Hindlimb muscle (tissue), 1 donor: ENCODE results near the gene INHBC. TPM values are rescaled to one million over a fixed set of nuclear protein-coding genes. Genes with fewer than 3 reads are reported as not detected.

Experiments
- DNase-seq: peaks from one replicate; pipeline ENCODE4 v3.0.0-alpha.2; 2013
- polyA plus RNA-seq: library from polyadenylated mRNA; unstranded; fragments of 120-200 nt; gene quantifications from one replicate; pipeline ENCODE4 v1.2.1, GENCODE V29; 2013; ENCODE audit not compliant: insufficient read length

The INHBC gene
- polyA plus RNA-seq, 1 donor: not detected

DNA sequence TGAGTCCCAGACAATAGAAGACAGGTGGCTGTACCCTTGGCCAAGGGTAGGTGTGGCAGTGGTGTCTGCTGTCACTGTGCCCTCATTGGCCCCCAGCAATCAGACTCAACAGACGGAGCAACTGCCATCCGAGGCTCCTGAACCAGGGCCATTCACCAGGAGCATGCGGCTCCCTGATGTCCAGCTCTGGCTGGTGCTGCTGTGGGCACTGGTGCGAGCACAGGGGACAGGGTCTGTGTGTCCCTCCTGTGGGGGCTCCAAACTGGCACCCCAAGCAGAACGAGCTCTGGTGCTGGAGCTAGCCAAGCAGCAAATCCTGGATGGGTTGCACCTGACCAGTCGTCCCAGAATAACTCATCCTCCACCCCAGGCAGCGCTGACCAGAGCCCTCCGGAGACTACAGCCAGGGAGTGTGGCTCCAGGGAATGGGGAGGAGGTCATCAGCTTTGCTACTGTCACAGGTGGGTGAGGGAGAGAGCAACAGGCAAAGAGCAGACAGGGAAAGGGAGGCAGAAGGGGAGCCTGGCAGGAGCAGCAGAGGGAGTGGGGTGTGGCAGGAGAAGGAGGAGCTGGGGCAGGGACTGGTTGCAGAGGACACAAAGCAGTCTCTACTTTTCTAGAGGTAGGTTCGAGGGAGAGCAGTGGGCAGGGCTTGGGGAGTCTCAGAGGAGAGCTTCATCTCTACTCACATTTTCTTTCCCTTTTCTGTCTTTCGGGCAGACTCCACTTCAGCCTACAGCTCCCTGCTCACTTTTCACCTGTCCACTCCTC lies 21.0 kb downstream of the INHBC start:
- DNase-seq: no peak

DNA sequence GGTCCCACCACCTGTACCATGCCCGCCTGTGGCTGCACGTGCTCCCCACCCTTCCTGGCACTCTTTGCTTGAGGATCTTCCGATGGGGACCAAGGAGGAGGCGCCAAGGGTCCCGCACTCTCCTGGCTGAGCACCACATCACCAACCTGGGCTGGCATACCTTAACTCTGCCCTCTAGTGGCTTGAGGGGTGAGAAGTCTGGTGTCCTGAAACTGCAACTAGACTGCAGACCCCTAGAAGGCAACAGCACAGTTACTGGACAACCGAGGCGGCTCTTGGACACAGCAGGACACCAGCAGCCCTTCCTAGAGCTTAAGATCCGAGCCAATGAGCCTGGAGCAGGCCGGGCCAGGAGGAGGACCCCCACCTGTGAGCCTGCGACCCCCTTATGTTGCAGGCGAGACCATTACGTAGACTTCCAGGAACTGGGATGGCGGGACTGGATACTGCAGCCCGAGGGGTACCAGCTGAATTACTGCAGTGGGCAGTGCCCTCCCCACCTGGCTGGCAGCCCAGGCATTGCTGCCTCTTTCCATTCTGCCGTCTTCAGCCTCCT lies 21.6 kb downstream of the INHBC start:
- no peak for DNase-seq

DNA sequence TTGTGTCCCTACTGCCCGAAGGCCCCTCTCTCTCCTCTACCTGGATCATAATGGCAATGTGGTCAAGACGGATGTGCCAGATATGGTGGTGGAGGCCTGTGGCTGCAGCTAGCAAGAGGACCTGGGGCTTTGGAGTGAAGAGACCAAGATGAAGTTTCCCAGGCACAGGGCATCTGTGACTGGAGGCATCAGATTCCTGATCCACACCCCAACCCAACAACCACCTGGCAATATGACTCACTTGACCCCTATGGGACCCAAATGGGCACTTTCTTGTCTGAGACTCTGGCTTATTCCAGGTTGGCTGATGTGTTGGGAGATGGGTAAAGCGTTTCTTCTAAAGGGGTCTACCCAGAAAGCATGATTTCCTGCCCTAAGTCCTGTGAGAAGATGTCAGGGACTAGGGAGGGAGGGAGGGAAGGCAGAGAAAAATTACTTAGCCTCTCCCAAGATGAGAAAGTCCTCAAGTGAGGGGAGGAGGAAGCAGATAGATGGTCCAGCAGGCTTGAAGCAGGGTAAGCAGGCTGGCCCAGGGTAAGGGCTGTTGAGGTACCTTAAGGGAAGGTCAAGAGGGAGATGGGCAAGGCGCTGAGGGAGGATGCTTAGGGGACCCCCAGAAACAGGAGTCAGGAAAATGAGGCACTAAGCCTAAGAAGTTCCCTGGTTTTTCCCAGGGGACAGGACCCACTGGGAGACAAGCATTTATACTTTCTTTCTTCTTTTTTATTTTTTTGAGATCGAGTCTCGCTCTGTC lies 22.3 kb downstream of the INHBC start:
- no peak for DNase-seq

DNA sequence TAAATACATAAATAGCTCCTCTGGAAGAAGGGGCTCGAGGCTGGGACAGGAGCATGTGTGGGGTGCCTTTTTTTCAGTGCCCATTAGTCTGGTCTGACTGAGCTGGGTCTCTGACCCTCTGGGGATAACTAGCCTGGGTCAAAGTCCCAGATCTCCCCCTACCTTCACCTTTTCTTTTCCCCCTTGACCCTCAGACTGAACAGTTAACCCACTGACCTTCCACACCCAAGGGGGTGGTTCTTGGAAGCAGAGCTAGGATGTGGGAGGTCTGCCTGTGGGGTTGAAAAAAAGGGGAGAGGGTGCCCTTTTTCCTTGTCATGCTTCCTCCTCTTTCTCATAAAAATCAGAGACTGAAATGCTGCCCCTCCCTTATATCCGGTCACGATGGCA lies 24.1 kb downstream of the INHBC start:
- no peak for DNase-seq

DNA sequence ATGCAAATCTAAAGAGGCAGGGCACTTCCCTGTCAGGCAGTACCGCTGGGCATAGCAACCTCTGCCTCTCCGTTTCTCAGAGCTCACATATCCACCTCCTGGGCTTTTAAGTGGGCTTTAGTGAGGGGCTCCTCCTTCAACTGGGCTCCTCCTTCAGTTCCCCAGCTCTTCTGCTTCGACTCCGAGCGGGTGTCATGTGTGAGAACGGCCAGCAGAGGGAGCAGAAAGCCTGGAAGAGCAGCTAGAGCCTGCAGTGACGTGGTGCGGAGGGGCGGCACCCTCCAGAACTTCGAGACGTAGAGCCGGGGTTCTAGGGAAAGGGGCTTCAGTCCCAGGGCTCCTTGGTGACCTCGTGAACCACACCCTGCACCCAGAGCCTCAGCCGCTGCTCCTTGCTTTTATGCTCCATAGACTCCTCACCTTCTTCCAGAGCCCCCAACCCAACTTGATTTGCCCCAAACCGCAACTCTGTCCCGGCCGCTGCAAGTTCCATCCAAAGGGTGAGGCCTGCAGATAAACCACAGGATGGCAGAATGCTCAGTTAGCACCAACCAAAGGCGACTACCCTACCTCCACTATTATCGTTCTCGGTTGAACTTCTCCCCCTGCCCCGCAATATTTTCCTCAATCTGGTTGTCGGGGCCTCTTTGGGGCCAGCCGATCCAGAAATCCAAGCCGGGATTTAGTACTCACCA lies 24.6 kb downstream of the INHBC start:
- peak; percentile 96 for DNase-seq

DNA sequence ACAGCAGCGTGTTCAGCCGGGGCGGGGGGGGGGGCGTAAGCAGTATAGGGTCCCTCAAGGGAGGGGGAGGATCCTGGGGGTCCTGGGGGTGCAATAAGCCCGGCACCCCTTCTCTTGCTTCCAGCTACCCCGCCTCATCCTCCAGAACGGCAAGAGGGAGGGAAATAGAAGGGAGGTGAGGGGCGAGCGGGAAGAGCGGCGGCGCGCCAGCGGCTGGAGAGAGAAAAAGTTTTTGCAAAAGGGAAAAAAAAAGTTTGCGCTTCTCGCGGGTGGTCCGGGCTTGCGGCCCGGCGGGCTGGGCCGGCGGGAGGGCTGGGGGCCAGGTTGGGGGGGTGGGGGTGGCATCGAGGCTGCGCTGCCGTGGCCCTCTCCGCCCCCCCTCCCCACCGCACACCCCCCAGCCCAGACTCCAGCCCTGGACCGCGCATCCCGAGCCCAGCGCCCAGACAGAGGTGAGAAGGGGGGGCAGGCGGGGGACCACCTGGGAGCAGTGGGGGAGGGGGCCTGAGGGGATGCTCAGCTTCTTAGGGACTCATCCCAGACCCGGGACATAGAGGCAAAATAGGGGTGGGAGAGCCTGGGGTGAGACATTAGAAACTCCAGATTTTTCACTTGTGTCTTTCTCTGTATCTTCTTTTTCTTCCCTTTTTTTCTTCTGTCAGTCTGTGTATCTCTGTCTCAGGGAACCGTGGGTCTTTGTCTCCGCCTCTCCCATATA lies 25.3 kb downstream of the INHBC start, which contains the start of gene GLI1:
Gene GLI1 (plus strand): TSS at position 36 of the 718 bp plus-strand sequence. CDS start 3,907 bp downstream, outside the sequence.
- no peak for DNase-seq

DNA sequence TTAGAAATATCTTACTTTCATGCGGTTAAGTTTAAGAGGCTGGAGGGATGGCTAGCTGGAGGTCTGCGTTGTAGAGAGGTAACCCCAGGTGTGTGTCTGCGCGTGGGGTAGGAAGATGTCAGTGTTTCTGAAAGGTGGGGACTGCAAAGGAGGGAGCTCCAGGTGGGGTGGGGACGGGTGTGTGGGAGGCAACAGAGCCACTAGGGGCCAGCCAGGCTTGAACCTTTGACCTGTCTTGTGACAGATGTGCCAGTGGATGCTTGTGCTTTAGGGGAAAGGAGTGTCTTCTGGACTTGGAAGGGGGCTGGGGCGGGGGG lies 25.8 kb downstream of the INHBC start:
- no peak for DNase-seq

DNA sequence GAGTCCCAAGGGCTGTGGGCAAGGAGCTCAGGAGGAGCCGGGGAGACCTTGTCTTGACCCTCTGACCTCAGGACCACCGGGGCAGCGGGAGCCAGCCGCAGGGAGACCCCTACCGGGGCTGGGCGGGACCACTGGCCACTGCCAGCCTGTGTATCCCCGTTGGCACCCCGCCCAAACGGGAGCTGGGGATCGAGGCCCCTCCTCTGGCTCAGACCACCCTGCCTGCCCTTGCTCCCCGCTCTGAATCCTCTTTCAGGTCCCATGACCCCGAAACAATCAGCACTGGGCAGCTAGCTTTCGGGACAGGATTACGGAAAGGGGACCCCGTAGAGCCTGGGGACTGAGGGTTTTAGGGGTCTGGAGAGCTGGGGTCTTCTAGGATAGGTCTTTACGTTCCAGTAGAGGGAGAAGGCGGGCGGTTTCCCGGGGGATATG lies 26.3 kb downstream of the INHBC start:
- no peak for DNase-seq

DNA sequence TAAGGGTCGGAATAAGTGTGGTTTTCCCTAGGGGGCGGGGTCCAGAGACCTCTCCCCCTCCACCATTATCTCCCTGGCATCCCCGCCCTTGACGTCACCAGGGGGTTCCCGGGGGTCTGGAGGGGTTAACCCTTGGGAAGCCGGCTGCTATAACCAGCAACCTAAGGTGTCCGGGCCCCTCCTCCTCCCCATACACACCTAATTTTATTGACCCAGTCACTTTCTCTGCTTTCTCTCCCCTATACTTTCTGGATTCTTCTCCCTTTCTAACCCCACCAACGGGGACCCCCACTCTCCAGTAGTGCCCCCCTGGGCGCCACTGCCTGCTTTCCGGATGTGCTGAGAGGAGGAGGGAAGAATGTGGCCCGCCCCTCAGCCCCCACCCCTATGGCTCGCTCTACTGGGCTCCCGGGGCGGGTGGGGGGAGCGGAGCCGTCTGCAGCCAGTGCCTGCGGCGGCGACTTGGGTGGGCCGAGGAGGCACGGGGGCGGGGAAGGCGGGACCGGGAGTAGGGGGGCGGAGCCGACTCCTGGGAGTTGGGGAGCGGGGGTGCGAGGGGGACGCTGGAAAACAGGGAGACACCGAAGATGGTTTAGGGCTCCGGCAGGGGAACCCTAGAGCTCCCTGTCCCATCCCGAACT lies 26.8 kb downstream of the INHBC start:
- peak; percentile 63 for DNase-seq

DNA sequence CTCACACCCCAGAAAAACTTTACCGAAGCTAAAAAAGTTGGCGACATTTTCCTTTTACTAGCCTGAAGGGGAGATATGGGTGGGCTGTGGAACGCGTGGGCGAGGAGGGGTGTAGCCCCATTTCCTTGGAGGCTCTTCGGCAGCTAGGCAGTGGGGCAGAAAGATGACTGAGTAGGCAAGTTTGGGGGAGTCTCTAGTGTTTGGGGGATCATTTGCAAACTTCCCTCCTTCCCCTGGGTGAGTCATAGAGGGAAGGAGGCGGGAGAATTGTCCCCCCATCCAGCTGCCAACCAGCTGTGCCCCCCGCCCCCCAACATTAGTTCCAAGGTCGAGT lies 27.3 kb downstream of the INHBC start:
- no peak for DNase-seq

DNA sequence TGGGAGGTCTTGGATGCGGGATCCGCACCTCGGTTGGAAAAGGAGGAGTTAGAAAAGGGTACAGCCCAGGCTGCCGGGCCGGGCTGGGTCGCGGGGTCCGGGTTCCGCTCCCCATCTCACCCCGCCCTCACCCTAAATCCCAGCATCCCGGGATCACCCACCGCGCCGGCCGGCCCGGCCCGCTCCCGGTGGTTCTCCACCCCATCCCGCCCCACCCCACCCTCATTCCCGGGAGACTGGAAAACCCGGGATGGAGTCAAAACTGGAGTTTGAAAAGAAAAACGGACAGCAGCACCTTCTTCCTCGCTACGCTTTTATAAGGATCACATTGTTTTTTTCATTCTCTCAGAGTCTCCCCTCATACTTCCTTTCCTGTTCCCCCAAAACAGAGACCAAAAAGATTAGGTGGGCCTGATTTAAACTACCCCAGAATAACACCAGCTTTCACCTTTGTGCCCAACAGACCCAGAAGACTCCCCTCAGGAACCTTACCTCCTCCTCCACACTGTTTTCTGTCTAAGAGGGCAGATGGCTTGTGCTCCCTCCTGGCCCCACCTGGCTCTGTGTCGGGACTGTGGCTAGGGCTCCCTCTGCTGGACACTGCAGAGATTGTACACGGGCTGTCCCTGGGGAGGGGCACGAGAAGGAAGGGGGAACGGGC lies 27.8 kb downstream of the INHBC start:
- DNase-seq: peak; percentile 83

DNA sequence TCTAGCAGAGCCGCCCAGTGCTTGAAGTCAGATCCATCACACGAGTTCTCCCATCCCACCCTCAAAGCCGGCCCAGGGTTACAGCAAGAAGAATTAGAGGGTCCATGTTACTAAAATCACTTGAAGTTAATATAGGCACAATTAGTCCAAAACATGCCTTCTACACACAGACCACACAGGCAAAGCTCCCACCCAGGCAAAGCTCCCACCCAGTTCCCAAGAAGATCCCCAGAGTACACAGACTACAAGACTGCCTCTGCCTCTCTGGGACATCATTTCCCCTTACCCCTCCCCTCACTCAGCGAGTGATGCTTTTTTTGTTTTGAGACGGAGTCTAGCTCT lies 28.3 kb downstream of the INHBC start:
- no peak for DNase-seq

DNA sequence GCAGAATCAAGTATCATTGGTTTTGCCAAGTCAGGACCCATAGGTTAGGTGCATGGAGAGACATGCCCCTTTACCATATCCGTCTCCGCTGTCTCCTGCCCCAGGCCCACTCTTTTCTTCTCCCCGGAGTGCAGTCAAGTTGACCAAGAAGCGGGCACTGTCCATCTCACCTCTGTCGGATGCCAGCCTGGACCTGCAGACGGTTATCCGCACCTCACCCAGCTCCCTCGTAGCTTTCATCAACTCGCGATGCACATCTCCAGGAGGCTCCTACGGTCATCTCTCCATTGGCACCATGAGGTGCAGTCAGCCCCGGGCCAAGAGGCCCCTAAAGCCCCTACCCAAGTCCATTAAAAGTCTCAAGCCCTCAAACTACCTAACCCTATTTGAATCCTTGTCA lies 30.0 kb downstream of the INHBC start:
- no peak for DNase-seq

DNA sequence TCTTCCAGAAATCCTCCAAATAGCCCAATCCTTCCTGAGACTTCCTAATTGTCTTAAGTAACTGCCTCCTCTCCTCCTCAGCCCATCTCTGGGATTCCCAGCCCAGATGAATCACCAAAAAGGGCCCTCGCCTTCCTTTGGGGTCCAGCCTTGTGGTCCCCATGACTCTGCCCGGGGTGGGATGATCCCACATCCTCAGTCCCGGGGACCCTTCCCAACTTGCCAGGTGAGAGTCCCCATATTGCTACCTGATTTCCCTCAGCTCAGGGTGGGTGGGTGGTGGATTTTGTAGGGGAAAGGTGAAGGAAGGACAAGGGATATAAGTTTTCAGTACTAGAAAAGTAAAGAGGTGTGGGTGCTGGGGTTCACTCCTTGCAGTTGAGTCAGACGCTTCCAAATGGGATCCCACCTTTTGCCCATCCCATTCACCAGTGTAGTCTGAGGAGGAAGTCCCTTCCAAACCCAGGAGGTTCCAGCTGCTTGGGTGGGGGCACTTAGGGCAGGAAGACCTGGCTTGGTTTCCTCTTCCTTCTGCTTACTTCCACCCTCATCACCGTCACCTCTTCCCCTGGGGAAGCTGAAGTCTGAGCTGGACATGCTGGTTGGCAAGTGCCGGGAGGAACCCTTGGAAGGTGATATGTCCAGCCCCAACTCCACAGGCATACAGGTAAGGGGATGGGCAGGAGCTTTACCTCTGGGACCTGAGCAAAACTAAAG lies 30.6 kb downstream of the INHBC start:
- DNase-seq: no peak

DNA sequence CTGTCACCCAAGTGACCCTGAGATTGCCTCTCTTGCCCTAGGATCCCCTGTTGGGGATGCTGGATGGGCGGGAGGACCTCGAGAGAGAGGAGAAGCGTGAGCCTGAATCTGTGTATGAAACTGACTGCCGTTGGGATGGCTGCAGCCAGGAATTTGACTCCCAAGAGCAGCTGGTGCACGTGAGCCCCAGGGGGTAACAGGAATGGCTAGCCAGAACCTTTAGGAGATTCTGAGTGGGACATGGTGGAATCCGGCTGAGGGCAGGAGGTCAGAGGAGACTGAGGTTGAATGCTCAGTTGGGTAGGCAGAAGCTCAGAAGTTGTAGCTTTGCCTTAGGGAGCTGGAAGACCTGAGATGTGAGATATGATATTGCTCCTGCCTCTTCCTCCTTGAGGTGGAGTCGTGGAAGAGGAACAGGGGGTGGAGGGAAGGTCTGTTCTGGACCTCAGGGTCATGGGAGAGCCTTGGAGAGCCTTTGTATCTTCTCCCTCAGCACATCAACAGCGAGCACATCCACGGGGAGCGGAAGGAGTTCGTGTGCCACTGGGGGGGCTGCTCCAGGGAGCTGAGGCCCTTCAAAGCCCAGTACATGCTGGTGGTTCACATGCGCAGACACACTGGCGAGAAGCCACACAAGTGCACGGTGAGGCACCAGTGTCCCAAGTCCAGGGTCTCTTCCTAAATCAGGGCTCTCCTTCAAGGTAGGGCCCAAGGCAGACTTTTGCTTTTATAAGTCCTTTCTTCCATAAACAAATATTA lies 31.3 kb downstream of the INHBC start:
- DNase-seq: no peak

DNA sequence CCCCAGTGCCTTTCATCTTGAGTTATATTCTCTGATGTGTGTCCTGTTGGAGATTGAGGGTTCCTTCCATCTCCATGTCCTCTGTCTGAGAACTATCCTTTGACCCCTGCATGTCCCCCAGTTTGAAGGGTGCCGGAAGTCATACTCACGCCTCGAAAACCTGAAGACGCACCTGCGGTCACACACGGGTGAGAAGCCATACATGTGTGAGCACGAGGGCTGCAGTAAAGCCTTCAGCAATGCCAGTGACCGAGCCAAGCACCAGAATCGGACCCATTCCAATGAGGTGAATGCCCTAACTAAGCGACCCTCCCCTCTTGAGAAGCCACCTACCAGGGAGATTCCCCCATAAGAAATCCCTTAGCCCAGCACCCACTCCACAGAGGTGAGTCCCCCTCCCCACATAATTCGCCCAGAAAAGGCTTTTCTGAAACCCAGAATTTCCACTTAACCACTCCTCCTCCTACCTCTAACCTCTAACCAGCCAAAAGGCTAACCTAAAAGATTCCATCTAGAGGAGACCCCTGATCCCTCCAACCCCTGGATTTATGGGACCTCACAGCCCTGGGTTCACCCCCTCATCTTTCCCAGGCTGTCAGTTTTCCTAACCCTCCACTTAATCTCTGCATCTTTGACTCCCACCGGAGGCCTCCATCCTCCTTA lies 32.8 kb downstream of the INHBC start:
- DNase-seq: no peak

DNA sequence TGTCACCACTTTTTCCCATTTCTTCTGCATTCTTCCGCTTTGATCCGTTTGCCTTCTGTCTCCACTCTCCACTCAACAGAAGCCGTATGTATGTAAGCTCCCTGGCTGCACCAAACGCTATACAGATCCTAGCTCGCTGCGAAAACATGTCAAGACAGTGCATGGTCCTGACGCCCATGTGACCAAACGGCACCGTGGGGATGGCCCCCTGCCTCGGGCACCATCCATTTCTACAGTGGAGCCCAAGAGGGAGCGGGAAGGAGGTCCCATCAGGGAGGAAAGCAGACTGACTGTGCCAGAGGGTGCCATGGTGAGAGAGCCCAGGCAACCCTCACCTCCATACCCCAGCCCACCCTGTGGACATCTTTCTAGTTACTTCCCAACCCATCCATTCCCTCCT lies 33.3 kb downstream of the INHBC start:
- no peak for DNase-seq

DNA sequence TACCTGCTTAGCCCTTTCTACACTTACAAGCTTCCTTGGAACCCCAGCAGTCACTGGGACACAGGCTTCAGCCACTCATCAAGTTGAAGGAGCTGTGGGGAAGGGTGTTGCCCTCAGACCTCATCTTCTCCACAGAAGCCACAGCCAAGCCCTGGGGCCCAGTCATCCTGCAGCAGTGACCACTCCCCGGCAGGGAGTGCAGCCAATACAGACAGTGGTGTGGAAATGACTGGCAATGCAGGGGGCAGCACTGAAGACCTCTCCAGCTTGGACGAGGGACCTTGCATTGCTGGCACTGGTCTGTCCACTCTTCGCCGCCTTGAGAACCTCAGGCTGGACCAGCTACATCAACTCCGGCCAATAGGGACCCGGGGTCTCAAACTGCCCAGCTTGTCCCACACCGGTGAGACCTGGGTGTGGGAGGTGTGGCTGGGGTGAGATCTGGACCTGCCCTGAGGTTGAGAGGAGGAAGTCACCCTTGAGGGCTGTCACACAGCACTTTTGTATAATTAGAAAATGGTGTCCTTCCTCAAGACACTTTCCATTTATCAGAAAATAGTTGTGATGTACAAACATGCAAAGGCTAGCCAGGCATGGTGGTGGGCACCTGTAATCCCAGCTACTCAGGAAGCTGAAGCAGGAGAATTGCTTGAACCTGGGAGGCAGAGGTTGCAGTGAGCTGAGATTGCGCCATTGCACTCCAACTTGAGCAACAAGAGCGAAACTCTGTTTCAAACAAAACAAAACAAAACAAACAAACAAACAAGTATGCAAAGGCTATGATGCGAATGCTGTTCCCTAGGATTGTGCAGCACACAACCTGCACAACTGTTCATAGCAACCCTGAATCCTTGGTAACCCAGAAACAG lies 34.9 kb downstream of the INHBC start:
- no peak for DNase-seq
